ENCODE data around the gene NADSYN1.
"Not testable (repeated sequence)": the region's sequence is repeated elsewhere in the genome, so short reads cannot be mapped to it uniquely, and the experiment has no call there.

GRCh38 chr11:71537977-71538665, 85.1 kb downstream of the NADSYN1 start, which contains the start of gene KRTAP5-8:
- not testable (repeated sequence) for TF ChIP-seq CTCF (conservative IDR thresholded peaks at IDR 0.05 in 1 of 2, IDR thresholded peaks at IDR 0.05 in 1 of 2; ENCODE audit: low read depth in 1 of 2, low read length in 2 of 2); EZH2 (IDR thresholded peaks at IDR 0.05; ENCODE audit: low read length, missing control alignments)

Data from fibroblast of lung (primary cell).